HG03135 (cell line): ENCODE measurements around the gene SI.
"Not testable (repeated sequence)": the region's sequence is repeated elsewhere in the genome, so short reads cannot be mapped to it uniquely, and the experiment has no call there.

ENCODE experiments used
- ATAC-seq: cut with Tn5 transposase; IDR thresholded peaks from one replicate; pipeline ENCODE4 v1.9.1; 2021; ENCODE audit warnings: mild to moderate bottlenecking, moderate library complexity; ENCODE audit not compliant: unreplicated experiment

Gene SI

DNA sequence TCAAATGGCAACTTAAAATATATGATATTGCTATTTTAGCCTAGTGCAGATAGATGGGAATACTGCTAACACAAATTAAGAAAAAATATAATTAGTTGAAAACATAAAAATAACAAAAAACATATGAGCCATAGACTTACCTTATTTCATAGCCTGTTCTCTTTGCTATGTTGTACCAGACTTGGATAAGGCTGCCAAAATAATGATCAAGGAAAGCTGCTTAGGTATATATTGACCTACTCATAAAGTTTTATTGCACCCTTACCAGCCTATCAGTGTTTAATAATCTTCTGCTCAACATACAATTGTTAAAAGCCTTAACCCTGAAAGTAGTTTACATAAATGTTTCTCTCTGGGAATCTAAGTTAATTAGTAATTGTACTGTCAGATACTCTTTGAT lies at the start of gene SI:
Gene SI (minus strand): TSS at position 204 of the 400 bp plus-strand sequence. CDS start 2,484 bp downstream, outside the sequence.
- ATAC-seq: no peak

DNA sequence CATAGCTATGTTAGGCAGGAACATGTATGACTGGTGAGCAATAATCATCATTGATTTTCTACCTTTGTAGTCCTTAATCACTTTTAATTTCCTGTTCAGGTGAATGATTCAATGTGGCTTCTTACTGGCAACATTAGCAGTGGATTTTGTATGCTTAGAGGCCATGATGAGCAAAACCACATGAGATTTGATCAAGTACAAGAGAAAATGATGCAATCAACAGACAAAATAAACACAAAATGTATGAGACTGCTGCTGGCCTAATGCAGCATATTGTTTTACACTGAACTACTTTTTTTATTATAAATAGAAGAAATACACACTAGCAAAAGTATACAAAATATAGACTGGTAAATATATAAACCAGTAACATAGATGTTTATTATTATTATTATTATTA lies 47.5 kb upstream of the SI start:
- ATAC-seq: no peak

DNA sequence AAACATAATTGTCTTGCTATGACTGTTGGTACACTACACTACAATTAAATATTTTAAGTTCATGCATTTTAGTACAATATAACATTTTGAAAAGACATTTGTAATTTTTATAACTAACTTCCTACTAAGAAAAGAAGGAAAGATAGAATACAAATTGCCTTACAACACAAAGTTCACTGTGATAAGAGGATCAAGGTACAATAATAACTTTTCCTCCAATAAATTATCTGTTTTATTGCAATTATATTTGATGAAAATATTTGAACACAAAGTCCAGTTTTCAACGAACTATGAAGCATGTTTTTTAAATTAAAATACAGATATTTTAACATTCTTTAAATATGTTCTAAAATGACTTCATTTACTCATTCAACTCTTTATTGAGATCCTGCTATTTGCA lies 33.1 kb upstream of the SI start:
- ATAC-seq: no peak

- no peak for ATAC-seq
Measured at GRCh38 chr3:165103616-165104015, 25.3 kb upstream of the SI start.

GRCh38 chr3:165082650-165083049 lies 4.4 kb upstream of the SI start:
- ATAC-seq: no peak

GRCh38 chr3:165081183-165081582 lies 2.9 kb upstream of the SI start:
- ATAC-seq: no peak

DNA sequence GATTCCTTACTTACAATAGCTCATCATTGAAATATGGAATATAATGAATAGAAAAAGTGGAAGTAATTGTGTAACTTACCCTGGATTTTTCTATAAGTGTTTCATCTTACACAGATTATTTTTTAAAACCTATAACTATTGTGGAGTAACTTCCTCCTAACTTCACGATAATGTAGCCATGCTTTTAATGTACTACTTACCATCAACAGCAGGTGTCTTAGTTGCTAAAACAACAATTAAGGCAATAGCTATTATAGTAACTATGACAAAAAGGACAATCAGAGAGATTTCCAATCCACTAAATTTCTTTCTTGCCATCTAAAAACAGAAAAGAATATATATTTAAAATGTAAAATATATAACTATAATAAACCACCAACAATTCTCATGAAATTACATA lies 2.6 kb downstream of the SI start:
- ATAC-seq: no peak

DNA sequence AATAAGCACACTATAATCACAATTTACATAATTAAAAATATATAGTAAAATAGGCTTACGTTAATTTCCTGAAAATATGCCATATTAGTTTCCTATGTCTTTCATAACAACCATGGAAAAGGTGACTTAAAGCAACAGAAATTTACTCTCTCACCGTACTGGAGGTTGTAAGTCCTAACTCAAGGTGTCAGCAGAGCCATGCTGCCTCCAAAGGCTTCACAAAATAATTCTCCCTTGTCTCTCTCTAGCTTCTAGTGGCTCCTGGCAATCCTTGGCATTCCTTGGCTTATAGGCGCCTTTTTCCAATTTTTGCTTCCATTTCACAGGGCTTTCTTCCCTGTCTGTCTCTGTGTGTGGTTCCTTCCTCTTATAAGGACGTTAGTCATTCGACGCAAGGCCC lies 7.6 kb downstream of the SI start:
- ATAC-seq: no peak

GRCh38 chr3:165056510-165056909 lies 21.8 kb downstream of the SI start:
- no peak for ATAC-seq

DNA sequence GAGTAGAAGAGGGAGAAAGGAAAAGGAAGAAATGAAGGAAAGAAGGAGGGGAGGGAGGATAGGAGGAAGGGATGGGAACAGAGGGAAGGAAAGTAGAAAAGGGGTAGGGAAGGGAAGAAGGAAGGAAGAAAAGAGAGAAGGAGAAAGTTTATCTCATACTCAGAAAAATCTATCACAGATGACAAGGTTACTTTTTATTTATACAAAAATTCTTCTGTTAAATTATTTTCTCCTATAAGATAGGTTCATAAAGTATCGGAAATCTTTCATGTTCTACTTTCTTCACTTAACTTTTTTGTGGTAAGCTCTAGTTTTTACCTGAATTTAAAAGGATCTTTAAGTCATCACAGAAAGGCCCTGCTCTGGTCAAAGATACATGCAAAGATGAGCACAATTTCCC lies 38.1 kb downstream of the SI start:
- ATAC-seq: no peak

GRCh38 chr3:165011557-165011956 lies 66.7 kb downstream of the SI start:
- no peak for ATAC-seq

- no peak for ATAC-seq
Measured at GRCh38 chr3:164984947-164985346, 93.3 kb downstream of the SI start.

DNA sequence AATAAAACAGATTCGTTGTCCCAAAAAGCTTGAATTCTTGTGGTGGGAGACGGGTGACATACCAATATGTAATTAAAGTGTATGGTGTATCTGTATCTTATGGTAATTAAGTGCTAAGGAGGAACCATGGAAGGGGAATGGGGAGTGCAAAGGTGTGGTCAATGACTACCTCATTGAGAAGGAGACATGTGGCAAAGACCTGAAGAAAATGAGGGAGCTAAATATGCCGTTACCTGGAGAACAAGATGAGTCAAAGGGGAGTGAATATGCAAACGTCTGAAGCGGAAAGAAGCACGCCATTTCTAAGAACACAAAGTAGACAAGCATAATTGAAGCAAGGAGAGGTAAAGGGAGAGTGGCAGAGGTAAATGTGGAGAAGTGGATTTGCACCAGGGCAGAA lies 115.7 kb downstream of the SI start:
- ATAC-seq: no peak

GRCh38 chr3:164952966-164953365 lies 125.3 kb downstream of the SI start:
- no peak for ATAC-seq

- ATAC-seq: not testable (repeated sequence)
Measured at GRCh38 chr3:164951403-164951802, 126.9 kb downstream of the SI start.

DNA sequence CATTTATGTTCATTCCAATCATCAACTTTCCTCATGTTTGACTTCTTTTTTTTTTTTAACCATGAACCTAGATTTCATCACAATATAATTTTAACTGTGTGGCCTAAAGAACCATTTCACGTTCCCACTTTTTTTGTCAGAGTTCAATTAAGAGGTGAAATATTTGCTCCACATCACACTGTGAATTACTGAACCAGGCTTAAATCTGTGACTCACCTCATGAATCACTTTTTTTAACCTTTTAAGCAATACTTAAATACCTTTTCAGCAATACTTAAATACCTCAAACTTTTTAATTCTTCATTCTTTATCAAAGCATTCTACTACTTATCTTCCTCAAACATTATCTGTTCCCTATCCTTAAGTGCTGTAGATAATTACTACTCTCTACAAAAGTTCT lies 137.6 kb downstream of the SI start:
- ATAC-seq: no peak

DNA sequence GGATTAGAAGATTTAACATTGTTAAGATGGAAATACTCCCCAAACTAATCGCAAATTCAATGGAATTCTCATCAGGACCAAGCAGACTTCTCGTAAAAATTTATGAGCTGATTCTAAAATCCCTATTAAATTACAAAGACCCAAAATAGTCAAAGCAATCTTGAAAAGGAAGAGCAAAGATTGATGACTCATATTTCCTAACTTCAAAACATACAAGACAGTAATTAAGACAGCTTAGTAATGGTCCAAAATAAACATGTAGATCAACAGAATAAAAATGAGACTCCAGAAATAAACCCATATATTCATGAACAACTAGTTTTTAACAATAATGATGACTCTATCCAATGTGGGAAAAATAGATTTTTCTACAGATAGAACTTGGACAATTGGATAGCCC lies 148.7 kb downstream of the SI start:
- ATAC-seq: no peak
